Upper lobe of left lung (tissue), 6 donors: ENCODE data around the gene ID2. TPM values are rescaled to one million over a fixed set of nuclear protein-coding genes. Genes with fewer than 3 reads are reported as not detected.

Experiments used
- ATAC-seq, 2 donors: fragments of 200-7000 bp; cut with Tn5 transposase; one replicate each; pipeline ENCODE4 v1.9.1; 2022; ENCODE audit warnings: mild to moderate bottlenecking in 2 of 2, moderate library complexity in 2 of 2; ENCODE audit not compliant: low FRiP score in 2 of 2
- DNase-seq, 2 donors: peaks; one replicate each; pipeline ENCODE4 v3.0.0-alpha.2; 2019 to 2020
- H3K27ac ChIP-seq, 4 donors: fragments of 200-600 bp; sonication (generic); one replicate each; pipeline ENCODE4 v1.5.1; 2016 to 2019
- H3K27me3 ChIP-seq, 4 donors: fragments of 200-600 bp; sonication (generic); one replicate each; pipeline ENCODE4 v1.5.1; 2017 to 2019
- H3K36me3 ChIP-seq, 4 donors: fragments of 200-600 bp; sonication (generic); one replicate each; pipeline ENCODE4 v1.5.1; 2016 to 2019
- H3K4me1 ChIP-seq, 4 donors: fragments of 200-600 bp; sonication (generic); one replicate each; pipeline ENCODE4 v1.5.1; 2018 to 2019
- H3K4me3 ChIP-seq, 4 donors: fragments of 200-600 bp; sonication (generic); one replicate each; pipeline ENCODE4 v1.5.1; 2017 to 2019; ENCODE audit warnings: mild to moderate bottlenecking in 2 of 4, moderate library complexity in 1 of 4
- H3K9me3 ChIP-seq, 4 donors: fragments of 200-600 bp; sonication (generic); one replicate each; pipeline ENCODE4 v1.5.1; 2018 to 2019
- CTCF ChIP-seq, 6 experiments: fragments of 450-650 bp in 4 of 6; fragments of 200-600 bp in 2 of 6; sonication (generic) in 2 of 6; IDR thresholded peaks; one replicate each; pipeline ENCODE4 v1.5.1; 2016 to 2019; ENCODE audit warnings: antibody characterized with exemption in 6 of 6
- EP300 ChIP-seq, 4 donors: sonication (generic); formaldehyde crosslinking; IDR thresholded peaks; one replicate each; pipeline ENCODE4 v1.5.1; 2017; ENCODE audit warnings: antibody characterized with exemption in 4 of 4, control low read depth in 2 of 4
- POLR2A ChIP-seq, 4 donors: fragments of 450-650 bp; IDR thresholded peaks; one replicate each; pipeline ENCODE4 v1.5.1; 2016 to 2017; ENCODE audit warnings: antibody characterized with exemption in 4 of 4, mild to moderate bottlenecking in 2 of 4
- POLR2AphosphoS5 ChIP-seq, 2 donors: sonication (generic); formaldehyde crosslinking; IDR thresholded peaks; one replicate each; pipeline ENCODE4 v1.5.1; 2017; ENCODE audit warnings: antibody characterized with exemption in 2 of 2
- WGBS, 2 donors: methylation state at CpG; one replicate each; pipeline ENCODE4 v1.1.5; 2017 to 2018; 5-methylcytosine and 5-hydroxymethylcytosine counted together
- total RNA-seq, 6 donors: library from RNA; depleted of rRNA in 4 of 6; stranded (reverse); fragments of >200 nt in 4 of 6; gene quantifications; one replicate each; pipeline versions ENCODE4 v1.1.0 to v1.2.1, GENCODE V29; 2016 to 2021
- donor health status: DM: no; HTN: no; CAD: no; lungs with moderate emphysema.
- donor health status: DM: no; HTN: yes; CAD: no; lungs with severe emphysema.

Gene ID2
- total RNA-seq, 6 donors from 2014 or later, result 85.4 to 175 (median 110) TPM

GRCh38 chr2:8643996-8644356, 37.9 kb upstream of the ID2 start:
- ATAC-seq, result no peak
- Histone ChIP-seq H3K4me1 (peaks cover 0 to 9% (median 3%) of the 10 kb centered on the region in 4 donors), H3K9me3 (no peaks in the 10 kb centered on the region), H3K36me3 (no peaks in the 10 kb centered on the region), H3K4me3 (no peak overlapping the region), H3K27me3 (no peaks in the 10 kb centered on the region), H3K27ac (no peak overlapping the region)
- WGBS, 2 donors, result 94% methylated on average over 5 of the region's 5 CpGs
- no peak for DNase-seq
- TF ChIP-seq CTCF (IDR thresholded peaks at IDR 0.05), result no peak
- no peak for TF ChIP-seq POLR2A (IDR thresholded peaks at IDR 0.05)
- TF ChIP-seq EP300 (IDR thresholded peaks at IDR 0.05), result no peak
- no peak for TF ChIP-seq POLR2AphosphoS5 (IDR thresholded peaks at IDR 0.05)

- DNase-seq, result peak; percentile 78 to 87
- peaks cover 0 to 9% (median 3%) of the 10 kb centered on the region in 4 donors for H3K4me1 ChIP-seq
- TF ChIP-seq CTCF (IDR thresholded peaks at IDR 0.05), result peak in 2 of 6 experiments; percentile 44 to 46
- no peak for TF ChIP-seq POLR2AphosphoS5 (IDR thresholded peaks at IDR 0.05)
- H3K9me3 ChIP-seq, result no peaks in the 10 kb centered on the region
- H3K36me3 ChIP-seq, result no peaks in the 10 kb centered on the region
- WGBS, 2 donors, result 64 to 78% methylated on average over 4 to 19 of the region's 19 CpGs
- ATAC-seq, result peak; percentile 28 to 62
- H3K4me3 ChIP-seq, result no peak overlapping the region
- peak overlapping the region in 1 of 4 donors; percentile 56 for H3K27ac ChIP-seq
- H3K27me3 ChIP-seq, result no peaks in the 10 kb centered on the region
Observed at GRCh38 chr2:8644605-8645175, 37.2 kb upstream of the ID2 start.

- Histone ChIP-seq H3K9me3 (no peaks in the 10 kb centered on the region), H3K27me3 (no peaks in the 10 kb centered on the region), H3K27ac (peak overlapping the region in 1 of 4 donors; percentile 56), H3K36me3 (no peaks in the 10 kb centered on the region), H3K4me3 (no peak overlapping the region), H3K4me1 (peaks cover 0 to 9% (median 3%) of the 10 kb centered on the region in 4 donors)
- ATAC-seq (no peak), DNase-seq (peak in 1 of 2 donors; percentile 80)
- TF ChIP-seq POLR2AphosphoS5 (IDR thresholded peaks at IDR 0.05) (no peak), EP300 (IDR thresholded peaks at IDR 0.05) (no peak), CTCF (IDR thresholded peaks at IDR 0.05) (no peak), POLR2A (IDR thresholded peaks at IDR 0.05) (no peak)
- WGBS, 2 donors, result 93 to 97% methylated on average over 19 to 37 of the region's 51 CpGs
Observed at GRCh38 chr2:8645176-8645831, 36.6 kb upstream of the ID2 start.

GRCh38 chr2:8646731-8647461, 35.0 kb upstream of the ID2 start:
- Histone ChIP-seq H3K27me3 (no peaks in the 10 kb centered on the region), H3K9me3 (no peaks in the 10 kb centered on the region), H3K36me3 (no peaks in the 10 kb centered on the region), H3K4me1 (peaks cover 0 to 9% (median 3%) of the 10 kb centered on the region in 4 donors), H3K4me3 (no peak overlapping the region), H3K27ac (no peak overlapping the region)
- TF ChIP-seq EP300 (IDR thresholded peaks at IDR 0.05), result no peak
- TF ChIP-seq POLR2AphosphoS5 (IDR thresholded peaks at IDR 0.05), result no peak
- TF ChIP-seq POLR2A (IDR thresholded peaks at IDR 0.05), result no peak
- no peak for TF ChIP-seq CTCF (IDR thresholded peaks at IDR 0.05)
- DNase-seq, result no peak
- ATAC-seq, result no peak
- WGBS, 2 donors, result 86 to 100% methylated on average over 2 to 6 of the region's 11 CpGs
